ENCODE measurements around the gene PSMA3.

DNA sequence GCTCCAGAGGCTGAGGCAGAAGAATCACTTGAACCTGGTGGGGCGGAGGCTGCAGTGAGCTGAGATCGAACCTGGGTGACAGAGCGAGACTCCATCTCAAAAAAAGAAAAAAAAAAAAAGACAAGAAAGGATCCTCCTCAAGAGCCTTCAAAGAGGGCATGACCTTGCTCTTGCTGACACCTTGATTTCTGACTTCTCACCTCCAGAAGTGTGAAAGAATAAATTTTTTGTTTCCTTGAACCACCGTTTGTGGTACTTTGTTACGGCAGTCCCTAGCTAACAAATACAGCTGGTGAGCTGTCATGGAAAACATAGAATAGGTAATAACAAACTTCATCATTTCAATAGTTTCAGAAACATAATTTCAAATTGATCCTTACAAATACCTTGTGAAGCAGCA lies 46.6 kb upstream of the PSMA3 start:
- TF ChIP-seq, protein P1, sequence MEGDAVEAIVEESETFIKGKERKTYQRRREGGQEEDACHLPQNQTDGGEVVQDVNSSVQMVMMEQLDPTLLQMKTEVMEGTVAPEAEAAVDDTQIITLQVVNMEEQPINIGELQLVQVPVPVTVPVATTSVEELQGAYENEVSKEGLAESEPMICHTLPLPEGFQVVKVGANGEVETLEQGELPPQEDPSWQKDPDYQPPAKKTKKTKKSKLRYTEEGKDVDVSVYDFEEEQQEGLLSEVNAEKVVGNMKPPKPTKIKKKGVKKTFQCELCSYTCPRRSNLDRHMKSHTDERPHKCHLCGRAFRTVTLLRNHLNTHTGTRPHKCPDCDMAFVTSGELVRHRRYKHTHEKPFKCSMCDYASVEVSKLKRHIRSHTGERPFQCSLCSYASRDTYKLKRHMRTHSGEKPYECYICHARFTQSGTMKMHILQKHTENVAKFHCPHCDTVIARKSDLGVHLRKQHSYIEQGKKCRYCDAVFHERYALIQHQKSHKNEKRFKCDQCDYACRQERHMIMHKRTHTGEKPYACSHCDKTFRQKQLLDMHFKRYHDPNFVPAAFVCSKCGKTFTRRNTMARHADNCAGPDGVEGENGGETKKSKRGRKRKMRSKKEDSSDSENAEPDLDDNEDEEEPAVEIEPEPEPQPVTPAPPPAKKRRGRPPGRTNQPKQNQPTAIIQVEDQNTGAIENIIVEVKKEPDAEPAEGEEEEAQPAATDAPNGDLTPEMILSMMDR (IDR thresholded peaks at IDR 0.05): no peak
- TF ChIP-seq POLR2AphosphoS5 (IDR thresholded peaks at IDR 0.05): no peak

All from stomach (tissue), 4 donors.